Measurements from ENCODE around the gene ANXA6. TPM values are rescaled to one million over a fixed set of nuclear protein-coding genes. Genes with fewer than 3 reads are reported as not detected.

Gene ANXA6
- total RNA-seq, 1 experiment from 2014 or later = 51.9 TPM

DNA sequence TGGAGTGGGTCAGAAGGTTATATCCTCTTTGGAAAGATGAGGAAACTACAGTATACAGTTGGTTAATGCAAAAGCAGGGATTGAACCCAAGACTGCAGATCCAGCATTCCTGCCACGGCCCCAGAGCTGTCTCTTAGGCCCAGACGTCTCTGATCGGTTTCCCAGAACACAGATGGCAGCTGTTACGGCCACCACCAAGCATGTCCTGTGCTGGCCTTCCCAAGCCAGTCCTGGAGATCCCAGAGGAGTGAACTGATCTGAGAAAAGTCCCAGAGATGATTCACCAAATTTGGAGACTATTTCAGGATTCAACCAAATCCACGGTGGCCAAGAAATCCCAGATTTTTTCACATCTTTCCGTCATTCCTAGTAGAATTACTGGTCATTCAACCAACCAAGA, 96.8 kb downstream of the ANXA6 start:
- Mint-ChIP-seq H3K9me3 (ENCODE audit: unreplicated experiment) (no peaks in the 10 kb centered on the region), H3K36me3 (ENCODE audit: insufficient read depth, unreplicated experiment) (peaks cover 33% of the 10 kb centered on the region), H3K27me3 (ENCODE audit: insufficient read depth, unreplicated experiment) (no peaks in the 10 kb centered on the region), H3K4me3 (ENCODE audit: unreplicated experiment) (no peak overlapping the region), H3K4me1 (ENCODE audit: low read depth, unreplicated experiment) (peaks cover 10% of the 10 kb centered on the region), H3K27ac (ENCODE audit: unreplicated experiment) (no peak overlapping the region)
- TF ChIP-seq CTCF (IDR thresholded peaks at IDR 0.05; ENCODE audit: insufficient read depth in 1 of 2, low read depth in 1 of 2, low read length in 1 of 2, severe bottlenecking in 1 of 2, unreplicated experiment in 1 of 2) = no peak
- no peaks in the 10 kb centered on the region for H3K4me1 ChIP-seq
- POLR2A ChIA-PET = no interaction called here
- CTCF ChIA-PET = no interaction called here
- H3K27me3 ChIP-seq (replicated peaks; ENCODE audit: control insufficient read depth, insufficient read depth, low read length) = no peaks in the 10 kb centered on the region
- intact Hi-C loops (cut with micrococcal nuclease; ENCODE audit: unreplicated experiment) = loop anchor here (5.0 kb wide), 1 partner anchor 172 kb away; no protein-coding TSS in a partner anchor
- H3K4me3 ChIP-seq (ENCODE audit: low read depth, low read length) = no peak overlapping the region
- H3K9me3 ChIP-seq = no peaks in the 10 kb centered on the region
- no TSS peak for BruUV-seq (replicated peaks)
- peaks cover 2% of the 10 kb centered on the region; the same call in 1 of the 2 replicates for H3K36me3 ChIP-seq (ENCODE audit: control insufficient read depth, insufficient read depth, low read length)
- no peak for DNase-seq

- ChIA-PET POLR2A (no interaction called here), CTCF (interaction anchor here (0.9 to 1.5 kb wide), 3 partner anchors 11 to 106 kb away, joined by 4 to 6 read pairs (median 4); no protein-coding TSS in a partner anchor)
- intact Hi-C loops (cut with micrococcal nuclease; ENCODE audit: unreplicated experiment) = no loop called here
- Mint-ChIP-seq H3K9me3 (ENCODE audit: unreplicated experiment) (no peaks in the 10 kb centered on the region), H3K4me1 (ENCODE audit: low read depth, unreplicated experiment) (peaks cover 12% of the 10 kb centered on the region), H3K4me3 (ENCODE audit: unreplicated experiment) (no peak overlapping the region), H3K27me3 (ENCODE audit: insufficient read depth, unreplicated experiment) (no peaks in the 10 kb centered on the region), H3K27ac (ENCODE audit: unreplicated experiment) (no peak overlapping the region), H3K36me3 (ENCODE audit: insufficient read depth, unreplicated experiment) (peaks cover 44% of the 10 kb centered on the region)
- peaks cover 6% of the 10 kb centered on the region; the same call in 1 of the 2 replicates for H3K4me1 ChIP-seq
- H3K9me3 ChIP-seq = no peaks in the 10 kb centered on the region
- TF ChIP-seq CTCF (IDR thresholded peaks at IDR 0.05; ENCODE audit: insufficient read depth in 1 of 2, low read depth in 1 of 2, low read length in 1 of 2, severe bottlenecking in 1 of 2, unreplicated experiment in 1 of 2) = no peak
- H3K4me3 ChIP-seq (ENCODE audit: low read depth, low read length) = no peak overlapping the region
- H3K27me3 ChIP-seq (replicated peaks; ENCODE audit: control insufficient read depth, insufficient read depth, low read length) = no peaks in the 10 kb centered on the region
- H3K36me3 ChIP-seq (ENCODE audit: control insufficient read depth, insufficient read depth, low read length) = peaks cover 2% of the 10 kb centered on the region; the same call in 1 of the 2 replicates
- BruUV-seq (replicated peaks) = no TSS peak
- no peak for DNase-seq
Measured at GRCh38 chr5:151058891-151059489, 98.6 kb downstream of the ANXA6 start.

DNA sequence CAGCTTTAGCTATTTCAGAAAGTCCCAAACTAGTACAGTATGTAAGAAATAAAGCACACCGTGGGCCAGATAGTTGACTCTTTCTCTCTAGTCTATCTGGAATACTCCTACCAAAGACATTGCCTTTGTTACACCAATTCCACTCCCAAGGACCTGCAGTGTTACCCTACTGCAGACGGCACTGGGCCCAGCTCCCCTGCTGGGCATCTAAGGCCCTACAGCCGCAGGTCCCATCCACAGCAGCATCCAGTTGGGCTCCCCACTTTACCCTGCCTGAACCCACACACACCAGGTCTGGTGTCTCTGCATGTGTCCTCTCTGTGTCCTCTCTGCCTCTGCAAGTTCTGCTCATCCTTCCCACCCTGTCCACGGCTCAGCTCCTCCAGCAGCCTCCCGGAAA, 99.3 kb downstream of the ANXA6 start:
- H3K27me3 Mint-ChIP-seq (ENCODE audit: insufficient read depth, unreplicated experiment) = no peaks in the 10 kb centered on the region
- peaks cover 44% of the 10 kb centered on the region for H3K36me3 Mint-ChIP-seq (ENCODE audit: insufficient read depth, unreplicated experiment)
- Histone ChIP-seq H3K36me3 (ENCODE audit: control insufficient read depth, insufficient read depth, low read length) (peaks cover 2% of the 10 kb centered on the region; the same call in 1 of the 2 replicates), H3K4me1 (peaks cover 6% of the 10 kb centered on the region; the same call in 1 of the 2 replicates), H3K9me3 (no peaks in the 10 kb centered on the region), H3K27me3 (replicated peaks; ENCODE audit: control insufficient read depth, insufficient read depth, low read length) (no peaks in the 10 kb centered on the region), H3K4me3 (ENCODE audit: low read depth, low read length) (no peak overlapping the region)
- ChIA-PET POLR2A (interaction anchor here (0.5 kb wide), 1 partner anchor 35 kb away, joined by 3 read pairs; no protein-coding TSS in a partner anchor), CTCF (interaction anchor here (1.0 to 1.5 kb wide), 3 partner anchors 10 to 107 kb away, joined by 3 to 6 read pairs (median 4); no protein-coding TSS in a partner anchor)
- no TSS peak for BruUV-seq (replicated peaks)
- peaks cover 10% of the 10 kb centered on the region for H3K4me1 Mint-ChIP-seq (ENCODE audit: low read depth, unreplicated experiment)
- no peak overlapping the region for H3K27ac Mint-ChIP-seq (ENCODE audit: unreplicated experiment)
- no peak overlapping the region for H3K4me3 Mint-ChIP-seq (ENCODE audit: unreplicated experiment)
- intact Hi-C loops (cut with micrococcal nuclease; ENCODE audit: unreplicated experiment) = no loop called here
- peak in 1 of 2 experiments; percentile 22 for TF ChIP-seq CTCF (IDR thresholded peaks at IDR 0.05; ENCODE audit: insufficient read depth in 1 of 2, low read depth in 1 of 2, low read length in 1 of 2, severe bottlenecking in 1 of 2, unreplicated experiment in 1 of 2)
- no peak for DNase-seq
- no peaks in the 10 kb centered on the region for H3K9me3 Mint-ChIP-seq (ENCODE audit: unreplicated experiment)
